ENCODE results near the gene BPI. TPM values are rescaled to one million over a fixed set of nuclear protein-coding genes. Genes with fewer than 3 reads are reported as not detected.

BPI gene
- total and polyA plus RNA-seq, 2 donors from 2014 or later = 0.16 to 1.5 TPM

GRCh38 chr20:38300438-38300837 is 3.5 kb upstream of the BPI start:
- H3K27ac ChIP-seq (ENCODE audit: low read depth in 2 of 2, low read length in 2 of 2) = no peak overlapping the region
- H3K4me1 ChIP-seq (ENCODE audit: control insufficient read depth in 2 of 3, insufficient read depth in 2 of 3, low read depth in 1 of 3, low read length in 3 of 3) = no peaks in the 10 kb centered on the region
- no peaks in the 10 kb centered on the region for H3K9me3 ChIP-seq (ENCODE audit: control insufficient read depth in 2 of 3, insufficient read depth in 1 of 3, low read length in 3 of 3)
- H3K4me3 ChIP-seq (ENCODE audit: low read length in 3 of 3) = no peak overlapping the region
- DNase-seq = no peak
- intact Hi-C loops (cut with DNase I) = no loop called here
- TF ChIP-seq CTCF (IDR thresholded peaks at IDR 0.05; ENCODE audit: borderline replicate concordance, extremely low read depth, insufficient read depth) = no peak
- no peaks in the 10 kb centered on the region for H3K36me3 ChIP-seq (ENCODE audit: control insufficient read depth in 2 of 3, insufficient read depth in 3 of 3, low read length in 3 of 3)
- no peak overlapping the region for H3K9ac ChIP-seq (ENCODE audit: low read length in 3 of 3)
- FAIRE-seq = no peak
- H3K27me3 ChIP-seq (ENCODE audit: control insufficient read depth, insufficient read depth, low read length) = no peaks in the 10 kb centered on the region

GRCh38 chr20:38301309-38301708 is 2.6 kb upstream of the BPI start:
- H3K36me3 ChIP-seq (ENCODE audit: control insufficient read depth in 2 of 3, insufficient read depth in 3 of 3, low read length in 3 of 3) = no peaks in the 10 kb centered on the region
- H3K27me3 ChIP-seq (ENCODE audit: control insufficient read depth, insufficient read depth, low read length) = no peaks in the 10 kb centered on the region
- TF ChIP-seq CTCF (IDR thresholded peaks at IDR 0.05; ENCODE audit: borderline replicate concordance, extremely low read depth, insufficient read depth) = no peak
- H3K4me3 ChIP-seq (ENCODE audit: low read length in 3 of 3) = no peak overlapping the region
- FAIRE-seq = no peak
- no peak overlapping the region for H3K9ac ChIP-seq (ENCODE audit: low read length in 3 of 3)
- no peaks in the 10 kb centered on the region for H3K4me1 ChIP-seq (ENCODE audit: control insufficient read depth in 2 of 3, insufficient read depth in 2 of 3, low read depth in 1 of 3, low read length in 3 of 3)
- DNase-seq = no peak
- H3K27ac ChIP-seq (ENCODE audit: low read depth in 2 of 2, low read length in 2 of 2) = no peak overlapping the region
- intact Hi-C loops (cut with DNase I) = no loop called here
- H3K9me3 ChIP-seq (ENCODE audit: control insufficient read depth in 2 of 3, insufficient read depth in 1 of 3, low read length in 3 of 3) = no peaks in the 10 kb centered on the region

GRCh38 chr20:38302786-38303185 is 1.2 kb upstream of the BPI start:
- Histone ChIP-seq H3K4me1 (ENCODE audit: control insufficient read depth in 2 of 3, insufficient read depth in 2 of 3, low read depth in 1 of 3, low read length in 3 of 3) (no peaks in the 10 kb centered on the region), H3K27ac (ENCODE audit: low read depth in 2 of 2, low read length in 2 of 2) (no peak overlapping the region), H3K4me3 (ENCODE audit: low read length in 3 of 3) (no peak overlapping the region), H3K9ac (ENCODE audit: low read length in 3 of 3) (no peak overlapping the region), H3K27me3 (ENCODE audit: control insufficient read depth, insufficient read depth, low read length) (no peaks in the 10 kb centered on the region), H3K36me3 (ENCODE audit: control insufficient read depth in 2 of 3, insufficient read depth in 3 of 3, low read length in 3 of 3) (no peaks in the 10 kb centered on the region), H3K9me3 (ENCODE audit: control insufficient read depth in 2 of 3, insufficient read depth in 1 of 3, low read length in 3 of 3) (no peaks in the 10 kb centered on the region)
- intact Hi-C loops (cut with DNase I) = no loop called here
- TF ChIP-seq CTCF (IDR thresholded peaks at IDR 0.05; ENCODE audit: borderline replicate concordance, extremely low read depth, insufficient read depth) = no peak
- no peak for DNase-seq
- FAIRE-seq = no peak

GRCh38 chr20:38304845-38305447 is 990 bp downstream of the BPI start:
- Histone ChIP-seq H3K4me3 (ENCODE audit: low read length in 3 of 3) (no peak overlapping the region), H3K9ac (ENCODE audit: low read length in 3 of 3) (no peak overlapping the region), H3K27ac (ENCODE audit: low read depth in 2 of 2, low read length in 2 of 2) (no peak overlapping the region), H3K4me1 (ENCODE audit: control insufficient read depth in 2 of 3, insufficient read depth in 2 of 3, low read depth in 1 of 3, low read length in 3 of 3) (no peaks in the 10 kb centered on the region), H3K27me3 (ENCODE audit: control insufficient read depth, insufficient read depth, low read length) (no peaks in the 10 kb centered on the region), H3K9me3 (ENCODE audit: control insufficient read depth in 2 of 3, insufficient read depth in 1 of 3, low read length in 3 of 3) (no peaks in the 10 kb centered on the region), H3K36me3 (ENCODE audit: control insufficient read depth in 2 of 3, insufficient read depth in 3 of 3, low read length in 3 of 3) (no peaks in the 10 kb centered on the region)
- DNase-seq (no peak), FAIRE-seq (no peak)
- peak; percentile 21 for TF ChIP-seq CTCF (IDR thresholded peaks at IDR 0.05; ENCODE audit: borderline replicate concordance, extremely low read depth, insufficient read depth)
- intact Hi-C loops (cut with DNase I) = no loop called here
